GM21423 (cell line): ENCODE results near the gene GNAS-AS1.

ENCODE experiments used
- ATAC-seq: cut with Tn5 transposase; IDR thresholded peaks from one replicate; pipeline ENCODE4 v1.9.1; 2021; ENCODE audit warnings: mild to moderate bottlenecking, moderate library complexity; ENCODE audit not compliant: unreplicated experiment

Gene GNAS-AS1

GRCh38 chr20:58787211-58788005 lies 63.3 kb downstream of the GNAS-AS1 start:
- no peak for ATAC-seq

- ATAC-seq, result no peak
Measured at GRCh38 chr20:58784321-58785074, 66.2 kb downstream of the GNAS-AS1 start.

DNA sequence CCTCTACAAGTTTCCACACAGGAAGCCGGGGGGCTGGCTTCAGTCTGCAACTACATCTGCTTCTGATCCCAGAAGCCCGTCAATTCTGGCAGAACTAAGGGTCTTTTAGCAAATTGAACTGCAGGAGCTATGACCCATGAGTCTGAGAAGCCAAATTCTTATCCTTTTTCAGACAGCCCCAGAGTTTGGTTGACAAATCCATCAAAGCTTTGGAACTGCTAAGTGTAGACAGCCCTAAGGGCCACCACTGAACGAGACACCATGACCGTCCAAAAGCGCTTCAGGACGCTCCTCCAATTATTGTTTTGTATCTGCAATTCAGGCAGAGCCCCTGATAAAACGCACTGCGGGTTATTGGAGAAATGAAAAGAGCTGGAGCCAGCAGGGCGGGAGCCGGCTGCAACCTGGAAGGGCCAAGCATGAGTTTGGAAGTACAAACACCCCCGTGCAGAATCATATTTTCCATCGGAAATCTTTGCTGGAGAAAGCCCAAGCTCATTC lies 67.1 kb downstream of the GNAS-AS1 start:
- no peak for ATAC-seq

- ATAC-seq, result no peak
Measured at GRCh38 chr20:58781138-58781537, 69.6 kb downstream of the GNAS-AS1 start.

DNA sequence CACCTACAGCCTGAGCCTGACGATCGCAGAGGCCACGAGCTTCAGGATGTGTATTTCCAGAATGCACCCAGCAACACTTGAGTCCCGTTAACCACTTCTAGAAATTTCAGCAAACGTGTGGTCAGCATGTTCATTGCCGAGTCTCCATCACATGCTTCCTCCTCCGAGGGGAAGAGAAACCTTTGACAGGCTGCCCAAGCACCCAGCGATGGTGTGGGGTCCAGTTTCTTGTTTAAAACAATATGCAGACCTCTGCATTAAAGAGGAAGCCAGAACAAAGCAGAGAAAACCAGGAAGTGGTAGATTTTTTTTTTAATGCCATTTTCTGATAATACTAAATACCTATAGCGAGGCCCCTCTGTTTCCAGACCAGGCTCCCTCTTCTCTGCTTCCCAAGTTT lies 71.9 kb downstream of the GNAS-AS1 start:
- ATAC-seq, result no peak

DNA sequence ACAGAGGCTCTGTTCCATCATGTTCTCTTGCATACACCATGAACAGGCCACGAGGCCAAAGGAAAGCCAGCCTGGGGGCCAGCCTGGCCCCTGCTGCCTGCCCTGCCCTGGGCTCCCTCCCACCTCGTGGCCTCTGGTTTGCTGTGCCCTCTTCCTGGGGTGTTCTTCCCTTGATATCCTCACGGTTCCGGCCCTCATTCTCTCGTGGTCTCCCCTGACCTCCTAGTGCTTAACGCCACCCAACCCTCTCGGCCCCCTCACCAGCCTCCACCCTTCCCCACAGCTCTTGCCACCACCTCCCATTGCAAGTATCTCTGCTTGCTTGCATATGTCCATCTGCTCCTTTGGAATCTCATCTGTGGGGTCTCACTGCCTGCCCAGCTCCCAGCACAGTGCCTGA lies 73.0 kb downstream of the GNAS-AS1 start:
- no peak for ATAC-seq

DNA sequence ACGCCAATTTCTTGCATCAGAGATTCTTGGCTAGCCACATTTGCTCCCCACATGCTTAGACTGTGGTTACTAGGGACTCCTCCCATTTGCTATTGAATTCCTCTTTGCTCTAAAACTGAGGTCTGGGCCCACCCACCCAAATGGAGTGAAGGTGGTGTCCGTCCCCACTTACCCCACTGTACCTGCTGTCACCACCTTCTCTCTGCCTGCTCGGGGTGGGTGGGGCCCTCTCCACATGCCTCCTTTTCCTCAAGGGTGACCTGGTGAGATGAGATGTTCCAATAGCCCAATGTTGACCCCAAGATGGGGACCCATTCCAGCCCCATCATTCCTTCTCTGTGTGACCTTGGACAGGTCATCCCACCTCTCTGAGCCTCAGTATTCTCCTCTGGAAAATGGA lies 74.6 kb downstream of the GNAS-AS1 start:
- ATAC-seq, result no peak

- ATAC-seq, result no peak
Measured at GRCh38 chr20:58775371-58775770, 75.3 kb downstream of the GNAS-AS1 start.

GRCh38 chr20:58774667-58775263 lies 75.9 kb downstream of the GNAS-AS1 start:
- no peak for ATAC-seq

DNA sequence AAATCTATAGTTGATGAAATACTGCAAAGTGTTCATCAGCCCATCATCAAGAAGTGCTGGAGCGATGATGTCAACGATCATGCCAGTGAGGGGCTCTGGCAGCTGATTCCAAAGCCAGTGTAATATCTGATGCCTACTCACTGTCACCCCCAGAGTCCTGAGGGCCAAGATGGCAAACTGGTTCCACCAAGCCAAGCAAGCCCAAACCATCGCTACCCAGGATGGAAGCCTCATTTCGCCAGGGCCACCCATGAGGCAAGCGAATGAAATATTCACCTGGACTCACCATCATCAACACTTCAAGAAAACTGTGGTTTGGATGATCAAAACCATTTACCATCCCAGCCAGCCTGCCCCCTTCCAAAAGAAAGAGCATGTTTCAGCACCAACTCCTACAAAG lies 76.5 kb downstream of the GNAS-AS1 start:
- no peak for ATAC-seq

GRCh38 chr20:58772786-58773185 lies 77.9 kb downstream of the GNAS-AS1 start:
- no peak for ATAC-seq
